Stimulated activated CD4-positive, alpha-beta T cell treated with anti-CD3 and anti-CD28 coated beads, Interleukin-1b, Interleukin-23, amount 100 ng/mL, for 24 hours (primary cell): ENCODE measurements around the gene MRTFB.
A peak's percentile ranks its signal among the peaks of the same experiment; 100 is the strongest.

Experiments used
- DNase-seq, 4 experiments: peaks; one replicate each; pipeline ENCODE4 v3.0.0-alpha.2; 2020; ENCODE audit warnings: low read depth in 4 of 4, low spot score in 1 of 4

Gene MRTFB

DNA sequence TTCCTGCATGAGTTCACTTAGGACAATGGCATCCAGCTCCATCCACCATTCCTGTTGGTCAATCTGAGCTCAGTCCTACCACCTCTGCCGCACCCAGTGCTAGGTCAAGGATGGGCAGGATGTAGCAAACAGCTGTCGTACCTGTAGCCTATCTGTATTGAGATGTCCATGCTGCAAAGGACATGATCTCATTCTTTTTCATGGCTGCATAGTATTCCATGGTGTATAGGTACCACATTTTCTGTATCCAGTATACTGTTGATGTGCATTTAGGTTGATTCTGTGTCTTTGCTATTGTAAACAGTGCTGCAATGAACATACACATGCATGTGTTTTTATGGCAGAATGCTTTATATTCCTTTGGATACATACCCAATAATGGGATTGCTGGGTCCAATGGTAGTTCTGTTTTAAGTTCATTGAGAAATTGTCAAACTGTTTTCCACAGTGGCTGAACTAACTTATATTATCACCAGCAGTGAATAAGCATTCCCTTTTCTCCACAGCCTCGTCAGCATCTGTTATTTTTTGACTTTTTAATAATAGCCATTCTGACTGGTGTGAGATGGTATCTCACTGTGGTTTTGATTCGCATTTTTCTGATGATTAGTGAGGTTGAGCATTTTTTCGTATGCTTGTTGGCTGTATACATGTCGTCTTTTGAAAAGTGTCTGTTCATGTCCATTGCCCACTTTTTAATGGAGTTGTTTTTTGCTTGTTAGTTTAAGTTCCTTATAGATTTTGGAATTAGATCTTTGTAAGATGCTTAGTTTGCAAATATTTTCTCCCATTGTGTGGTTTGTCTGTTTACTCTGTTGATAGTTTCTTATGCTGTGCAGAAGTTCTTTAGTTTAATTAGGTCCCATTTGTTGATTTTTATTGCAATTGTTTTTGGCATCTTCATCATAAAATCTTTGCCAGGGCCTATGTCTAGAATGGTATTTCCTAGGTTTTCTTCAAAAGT is 7.2 kb upstream of the MRTFB start:
- no peak for DNase-seq

- DNase-seq: no peak
These were observed 1.3 kb upstream of the MRTFB start for GRCh38 chr16:14069818-14070217.

DNA sequence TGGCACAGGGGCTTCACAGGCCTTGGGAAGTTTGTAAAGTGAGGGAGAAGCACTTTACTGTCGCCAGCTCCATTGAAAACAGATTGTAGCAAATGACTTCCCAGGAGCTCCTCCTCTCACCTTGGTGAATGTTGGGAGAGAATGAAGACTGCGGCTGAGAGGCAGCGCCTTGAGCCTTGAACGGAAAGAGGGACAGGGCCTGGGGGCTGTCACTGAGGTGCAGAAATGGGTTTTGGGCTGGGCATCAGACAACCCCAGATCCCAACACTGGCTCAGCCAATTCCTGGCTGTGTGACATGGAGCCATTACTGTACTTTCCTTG is 603 bp upstream of the MRTFB start:
- no peak for DNase-seq

DNA sequence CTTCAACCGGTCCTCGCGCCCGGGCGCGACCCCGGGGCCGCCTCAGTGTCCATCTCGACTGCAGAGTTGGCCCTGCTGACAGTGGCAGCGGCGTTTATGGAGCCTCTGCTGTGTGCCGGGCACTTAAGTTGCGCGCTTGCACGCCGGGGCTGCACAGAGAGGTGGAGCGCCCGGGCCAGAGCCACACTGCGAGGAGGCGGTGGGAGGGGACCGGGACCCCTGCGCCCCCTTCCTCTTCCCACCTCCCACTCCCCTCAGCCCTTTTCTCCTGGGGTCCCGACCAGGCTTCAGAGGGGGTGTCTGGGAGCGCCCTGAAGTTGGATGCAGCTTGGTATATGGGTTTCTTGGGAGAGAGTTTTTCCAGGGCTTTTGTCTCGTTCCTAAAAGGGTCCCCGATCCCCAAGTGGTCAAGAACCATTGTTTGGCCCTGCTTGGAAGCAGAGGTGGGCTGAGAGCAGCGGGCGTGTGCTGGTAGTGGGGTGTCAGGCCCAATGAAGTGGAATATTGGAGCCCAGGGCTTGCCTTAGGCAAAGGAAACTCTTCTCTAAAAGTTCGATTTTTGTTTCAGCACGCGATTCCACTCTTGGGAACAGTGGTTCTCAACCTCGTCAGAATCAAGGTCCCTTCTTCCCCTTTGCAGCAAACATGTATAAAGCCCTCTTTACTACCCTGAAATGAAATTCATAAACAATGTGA is 605 bp downstream of the MRTFB start:
- DNase-seq: peak in 1 of 4 experiments; percentile 10

DNA sequence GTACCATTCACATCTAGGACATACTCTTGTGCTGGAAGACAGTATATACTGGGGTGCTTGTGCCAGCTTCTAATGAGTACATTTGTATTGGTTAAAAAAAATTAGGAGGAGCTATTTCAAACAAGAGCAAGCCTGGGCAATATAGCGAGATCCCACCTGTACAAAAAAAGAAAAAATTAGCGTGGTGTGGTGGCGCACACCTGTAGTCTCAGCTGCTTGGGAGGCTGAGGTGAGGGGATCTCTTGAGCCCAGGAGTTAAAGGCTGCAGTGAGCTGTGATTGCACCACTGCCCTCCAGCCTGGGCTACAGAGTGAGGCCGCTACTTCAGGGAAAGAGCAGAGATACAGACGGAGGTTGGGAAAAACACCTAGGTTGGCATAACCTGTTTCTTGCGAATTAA is 1.2 kb downstream of the MRTFB start:
- no peak for DNase-seq

- DNase-seq: no peak
These were observed 3.4 kb downstream of the MRTFB start for GRCh38 chr16:14074544-14074943.

DNA sequence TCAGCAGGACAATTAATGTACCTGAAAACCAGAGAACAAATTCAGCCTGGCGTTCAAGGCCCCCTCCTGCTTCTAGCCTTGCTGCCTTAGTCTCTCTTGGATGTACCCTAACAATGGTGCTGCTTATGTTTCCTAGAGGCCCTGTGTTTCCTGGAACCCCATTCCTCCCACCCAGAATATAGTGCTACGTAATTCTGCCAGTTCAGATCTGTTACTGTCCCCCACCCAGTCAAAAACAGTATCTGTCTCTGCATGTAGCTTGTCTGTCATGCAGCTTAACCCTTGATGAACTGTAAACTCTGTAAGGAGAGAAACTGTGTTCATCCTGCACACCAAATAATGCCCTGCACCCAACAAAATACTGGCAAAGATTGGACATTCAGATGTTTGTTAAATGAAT is 6.8 kb downstream of the MRTFB start:
- DNase-seq: no peak

GRCh38 chr16:14086477-14086876 is 15.4 kb downstream of the MRTFB start:
- no peak for DNase-seq

DNA sequence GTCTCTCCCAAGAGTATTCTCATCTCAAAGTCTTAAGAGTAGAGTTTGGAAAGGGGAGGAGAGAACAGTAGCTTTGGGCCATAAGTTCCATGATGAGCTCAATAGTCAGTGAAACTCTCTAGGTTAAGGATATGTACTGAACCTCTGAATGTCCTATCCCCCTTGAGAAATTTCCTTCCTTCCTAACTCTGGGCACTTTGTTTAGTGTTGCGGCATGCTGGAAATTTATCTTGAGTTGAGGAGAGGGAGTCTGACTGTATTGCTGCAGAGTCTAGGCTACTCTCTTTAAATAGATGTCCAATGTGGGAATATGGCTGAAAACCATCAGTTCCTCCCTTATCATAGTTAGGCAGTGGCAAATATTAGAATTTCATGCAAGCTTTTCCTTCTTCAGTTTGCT is 16.1 kb downstream of the MRTFB start:
- no peak for DNase-seq

DNA sequence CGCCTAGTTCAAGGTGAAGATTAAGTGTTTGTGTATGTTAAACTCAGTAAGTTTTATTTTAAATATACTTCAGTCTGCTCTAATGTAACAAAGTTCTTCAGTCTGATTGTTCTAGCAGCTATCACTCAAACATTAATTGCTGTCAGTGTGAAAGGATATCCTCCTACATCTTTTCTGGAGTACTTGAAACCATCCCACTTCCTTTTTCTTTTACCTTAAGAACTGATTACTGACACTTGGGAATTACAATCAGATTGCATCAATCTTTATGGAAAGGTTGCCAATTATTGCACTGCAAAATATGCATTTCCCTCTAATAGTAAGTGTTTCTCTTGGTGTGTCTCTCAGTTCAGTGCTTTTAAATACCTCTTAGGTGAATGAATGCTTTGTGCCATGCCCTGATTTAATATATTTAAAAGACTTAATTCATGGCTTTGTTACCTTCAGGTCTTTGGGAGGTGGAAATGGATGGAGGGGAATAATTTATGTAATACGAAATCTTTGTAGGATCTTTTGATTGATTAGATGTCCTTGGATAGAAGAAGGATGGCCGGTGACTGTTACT is 16.6 kb downstream of the MRTFB start:
- no peak for DNase-seq

DNA sequence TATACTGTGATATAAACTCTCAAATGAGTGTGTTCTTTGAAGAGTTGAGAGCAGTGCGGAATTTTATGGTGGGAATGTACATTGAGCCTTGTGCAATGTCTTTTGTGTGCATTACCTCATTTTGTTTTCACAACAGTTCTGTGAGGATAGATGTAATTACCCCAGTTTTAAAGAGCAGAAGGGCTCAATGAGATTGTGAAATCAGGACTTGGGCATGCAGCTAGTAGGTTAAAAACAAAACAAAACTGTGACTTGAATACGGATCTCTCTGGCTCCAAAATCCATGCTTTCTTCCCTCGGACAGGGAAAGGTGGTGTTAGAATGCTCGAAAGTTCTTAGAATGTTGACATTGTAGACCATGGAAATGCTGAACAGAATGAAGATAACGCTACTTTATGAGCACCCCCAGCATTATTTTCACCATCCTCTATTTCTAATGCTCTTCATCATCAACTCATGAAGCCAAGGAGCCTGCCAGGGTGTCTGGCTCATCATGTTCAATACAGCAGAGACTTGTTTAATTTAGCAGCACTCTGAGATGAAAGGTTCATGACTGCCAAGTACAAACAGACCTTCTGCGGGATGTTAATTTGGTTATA is 17.1 kb downstream of the MRTFB start:
- no peak for DNase-seq

GRCh38 chr16:14089283-14089823 is 18.2 kb downstream of the MRTFB start:
- no peak for DNase-seq

DNA sequence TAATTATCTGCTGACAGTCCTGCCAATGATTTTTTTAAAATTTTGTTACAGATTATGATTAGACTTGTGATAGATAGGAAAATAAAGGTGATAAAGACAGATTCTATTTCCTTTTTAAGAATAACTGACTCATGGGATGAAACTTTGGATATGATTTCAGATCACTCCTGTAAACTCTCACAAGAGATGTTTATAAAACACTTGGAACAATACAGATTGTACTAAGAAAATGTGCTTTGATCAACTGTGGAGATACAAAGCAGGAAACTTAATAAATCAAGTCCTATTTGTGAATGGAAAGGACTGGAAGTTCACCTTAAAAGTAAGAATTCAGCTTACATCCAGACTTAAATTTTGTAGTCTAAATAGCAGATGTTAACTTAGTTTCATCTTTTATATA is 21.4 kb downstream of the MRTFB start:
- DNase-seq: no peak

GRCh38 chr16:14095883-14096551 is 24.9 kb downstream of the MRTFB start:
- no peak for DNase-seq

- no peak for DNase-seq
These were observed 26.3 kb downstream of the MRTFB start for GRCh38 chr16:14097182-14097959.

- no peak for DNase-seq
These were observed 27.0 kb downstream of the MRTFB start for GRCh38 chr16:14098081-14098480.

DNA sequence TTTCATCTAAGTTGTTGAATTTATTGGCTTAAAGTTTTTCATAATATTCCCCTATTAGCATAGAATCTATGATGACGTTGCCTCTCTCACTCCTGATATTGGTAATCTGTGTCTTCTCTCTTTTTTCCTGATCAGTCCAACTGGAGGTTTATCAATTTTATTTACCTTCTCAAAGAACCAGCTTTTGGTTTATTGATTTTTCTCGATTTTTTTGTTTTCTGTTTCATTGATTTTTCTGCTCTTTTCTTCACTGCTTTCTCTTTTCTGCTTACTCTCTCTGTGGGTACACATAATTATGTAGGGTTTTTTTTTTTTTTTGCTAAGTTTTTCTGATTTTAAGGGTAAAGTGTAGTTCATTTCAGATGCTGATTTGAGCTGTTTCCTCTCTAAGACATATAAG is 29.7 kb downstream of the MRTFB start:
- no peak for DNase-seq

DNA sequence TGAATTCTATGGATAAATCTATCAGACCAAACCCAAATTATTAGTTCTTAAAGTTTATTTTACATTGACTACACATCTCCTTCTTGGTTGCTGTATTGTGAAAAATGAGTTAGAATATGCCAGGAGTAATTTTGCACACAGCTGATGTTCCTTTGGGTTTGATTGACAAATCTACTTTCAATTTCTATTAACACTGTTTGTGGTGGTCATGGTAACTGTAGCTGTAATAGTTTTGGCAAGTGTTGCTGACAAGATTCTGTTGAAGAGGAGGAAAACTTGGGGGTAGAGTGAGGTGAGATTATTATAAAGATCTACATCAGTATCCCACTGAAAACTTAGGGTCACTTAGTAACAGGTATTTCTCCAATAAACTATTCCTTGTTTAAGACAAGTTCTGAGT is 30.3 kb downstream of the MRTFB start:
- DNase-seq: no peak

GRCh38 chr16:14102925-14103720 is 32.0 kb downstream of the MRTFB start:
- no peak for DNase-seq
